ENCODE data around the gene SYTL3.

SYTL3 gene

DNA sequence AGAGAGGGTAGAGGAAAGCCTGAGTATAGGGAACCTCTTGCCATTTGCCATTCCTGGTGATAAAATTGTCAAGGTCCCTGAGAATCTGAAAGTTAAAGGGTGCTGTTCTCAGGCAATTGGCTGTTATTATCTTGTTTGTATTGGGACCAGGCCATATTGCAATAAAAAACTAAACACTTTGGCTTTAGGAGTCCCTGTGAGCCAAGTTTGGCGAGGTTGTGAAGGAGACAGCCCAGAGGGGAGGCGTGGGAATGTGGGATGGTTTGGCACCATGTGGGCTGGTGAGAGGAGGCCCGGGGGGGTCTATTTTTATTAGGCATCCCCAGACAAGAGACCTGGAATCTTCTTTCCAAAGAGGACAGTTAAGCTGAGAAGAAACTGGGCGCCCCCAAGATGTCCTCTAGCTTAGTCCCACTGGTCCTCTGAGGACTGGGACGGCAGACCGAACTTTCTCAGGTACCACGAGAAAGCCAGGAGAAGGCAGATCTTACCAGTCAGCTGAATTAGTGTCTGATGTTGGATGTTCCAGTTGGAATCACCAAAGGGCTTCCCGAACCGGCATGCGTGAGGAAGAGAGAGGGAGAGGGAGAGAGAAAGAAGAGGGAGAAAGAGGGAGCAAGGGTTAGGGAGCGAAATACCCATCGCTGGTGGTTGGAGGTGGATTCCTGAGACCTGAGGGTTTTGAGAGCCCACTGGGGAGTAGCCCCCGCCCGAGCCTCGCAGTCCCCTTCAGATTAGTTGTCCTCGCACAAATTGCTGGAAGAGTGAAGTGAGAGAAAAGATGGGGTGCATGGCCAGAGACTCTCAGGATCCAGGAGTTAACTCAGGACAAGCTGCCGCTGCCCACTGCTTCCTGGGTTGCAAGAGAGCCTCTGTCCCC, 29.7 kb upstream of the SYTL3 start:
- TF ChIP-seq, protein P1, sequence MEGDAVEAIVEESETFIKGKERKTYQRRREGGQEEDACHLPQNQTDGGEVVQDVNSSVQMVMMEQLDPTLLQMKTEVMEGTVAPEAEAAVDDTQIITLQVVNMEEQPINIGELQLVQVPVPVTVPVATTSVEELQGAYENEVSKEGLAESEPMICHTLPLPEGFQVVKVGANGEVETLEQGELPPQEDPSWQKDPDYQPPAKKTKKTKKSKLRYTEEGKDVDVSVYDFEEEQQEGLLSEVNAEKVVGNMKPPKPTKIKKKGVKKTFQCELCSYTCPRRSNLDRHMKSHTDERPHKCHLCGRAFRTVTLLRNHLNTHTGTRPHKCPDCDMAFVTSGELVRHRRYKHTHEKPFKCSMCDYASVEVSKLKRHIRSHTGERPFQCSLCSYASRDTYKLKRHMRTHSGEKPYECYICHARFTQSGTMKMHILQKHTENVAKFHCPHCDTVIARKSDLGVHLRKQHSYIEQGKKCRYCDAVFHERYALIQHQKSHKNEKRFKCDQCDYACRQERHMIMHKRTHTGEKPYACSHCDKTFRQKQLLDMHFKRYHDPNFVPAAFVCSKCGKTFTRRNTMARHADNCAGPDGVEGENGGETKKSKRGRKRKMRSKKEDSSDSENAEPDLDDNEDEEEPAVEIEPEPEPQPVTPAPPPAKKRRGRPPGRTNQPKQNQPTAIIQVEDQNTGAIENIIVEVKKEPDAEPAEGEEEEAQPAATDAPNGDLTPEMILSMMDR (conservative IDR thresholded peaks at IDR 0.05) = no peak
- no peak overlapping the region for H3K27ac ChIP-seq

DNA sequence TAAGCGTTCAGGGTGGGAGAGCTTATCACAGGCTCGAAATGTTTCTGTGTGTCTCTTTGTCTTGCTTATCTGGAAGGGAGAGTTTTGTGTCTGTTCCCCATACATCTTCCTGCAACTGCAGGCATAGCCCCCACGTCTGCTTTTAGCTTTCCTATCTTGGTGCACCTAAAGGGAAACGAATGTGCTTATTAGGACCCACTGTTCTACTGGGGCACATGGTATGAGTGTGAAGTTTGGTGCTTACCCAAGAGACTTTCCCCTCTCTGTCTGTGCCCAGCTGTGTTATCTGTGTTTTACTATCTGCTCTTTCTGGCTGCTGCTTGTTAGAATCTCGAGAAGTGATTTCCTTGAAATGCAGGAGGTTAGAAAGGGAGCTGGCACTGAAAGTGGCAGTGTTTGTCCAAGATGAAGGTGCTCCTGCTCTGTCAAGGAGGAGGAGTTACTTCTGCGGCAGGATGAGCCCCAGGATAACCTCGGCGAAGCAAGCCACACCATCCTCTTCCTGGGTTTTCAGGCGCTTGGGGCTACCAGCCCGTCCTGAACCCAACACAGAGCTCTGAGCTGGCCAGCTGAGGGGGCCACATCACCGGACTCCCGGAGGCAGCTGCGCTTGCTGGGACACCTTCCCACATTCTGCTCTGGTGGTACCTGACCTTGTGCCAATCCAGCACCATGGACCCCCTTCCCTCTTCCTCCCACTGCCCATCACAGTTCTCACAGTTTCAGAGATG, 28.7 kb upstream of the SYTL3 start:
- TF ChIP-seq, protein P1 (conservative IDR thresholded peaks at IDR 0.05) = no peak

DNA sequence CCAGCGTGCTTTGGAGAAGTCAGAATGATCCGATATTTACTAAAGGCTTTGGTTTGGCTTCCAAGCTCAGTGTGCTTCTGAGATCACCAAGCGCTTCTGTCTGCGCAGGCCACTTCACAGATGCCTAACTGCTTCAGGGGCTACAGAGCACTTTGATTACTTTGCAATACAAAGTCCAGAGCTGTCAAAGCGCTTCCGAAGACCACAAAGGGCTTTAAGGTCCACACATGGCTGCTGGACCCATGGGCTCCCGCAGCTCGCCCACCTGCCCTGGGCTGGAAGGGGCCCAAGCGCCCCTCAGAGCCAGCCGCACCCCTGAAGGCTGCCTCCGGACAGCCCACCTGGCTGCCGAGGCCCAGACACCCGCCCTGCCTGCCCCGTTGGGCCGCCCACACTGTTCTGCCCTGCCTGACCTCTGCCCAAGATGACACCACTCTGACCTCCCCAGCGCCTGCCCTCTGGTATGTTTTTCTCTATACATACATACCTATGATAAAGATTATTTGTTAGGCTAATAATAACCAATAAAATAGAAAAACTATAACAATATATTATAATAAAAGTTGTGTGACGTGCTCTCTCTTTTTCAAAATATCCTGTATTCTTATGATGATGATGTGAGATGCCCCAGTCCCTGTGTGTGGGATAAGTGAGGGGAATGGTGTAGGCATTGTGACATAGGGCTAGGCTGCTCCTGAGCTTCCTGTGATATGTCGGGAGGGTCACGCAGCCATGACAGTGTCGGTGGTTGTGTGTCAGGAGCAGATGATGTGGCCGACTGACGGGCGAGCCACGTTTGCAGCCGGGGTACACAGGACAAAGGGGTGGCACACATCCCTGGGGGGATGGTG, 27.9 kb upstream of the SYTL3 start:
- TF ChIP-seq, protein P1 (conservative IDR thresholded peaks at IDR 0.05) = no peak
- no peak overlapping the region for H3K27ac ChIP-seq

More for the DNA sequence above, 28.7 kb upstream of the SYTL3 start:
- H3K27ac ChIP-seq = no peak overlapping the region

DNA sequence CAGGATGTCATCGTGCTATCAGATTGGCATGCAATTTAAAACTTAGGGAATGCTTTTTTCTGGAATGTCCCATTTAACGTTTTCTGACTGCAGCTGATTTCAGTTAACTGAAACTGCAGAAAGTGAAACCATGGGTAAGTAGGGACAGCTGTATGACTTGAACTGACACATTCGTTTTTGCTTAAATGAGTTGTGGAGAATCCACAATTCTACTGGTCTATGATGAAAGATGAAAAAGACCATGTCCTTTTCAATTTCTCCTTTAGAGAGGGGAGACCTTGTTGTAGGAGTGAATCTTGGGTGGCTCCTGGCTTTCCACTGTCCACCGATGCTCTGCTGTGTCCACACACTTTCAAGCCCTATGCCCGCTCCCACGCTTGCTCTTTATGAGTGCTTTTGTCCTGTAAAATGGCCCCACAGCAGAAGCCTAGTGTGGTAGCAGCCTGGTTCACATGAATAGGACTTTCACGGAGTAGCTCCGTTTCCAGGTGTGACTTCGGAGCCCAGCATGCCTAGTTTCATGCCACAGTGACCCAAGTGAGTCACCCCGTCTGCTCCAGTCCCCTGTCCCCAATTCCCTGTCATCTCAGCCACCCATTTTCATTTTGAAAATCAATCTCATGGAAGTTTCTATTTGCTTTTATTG, 27.2 kb upstream of the SYTL3 start:
- TF ChIP-seq, protein P1 (conservative IDR thresholded peaks at IDR 0.05) = no peak
- no peak overlapping the region for H3K27ac ChIP-seq

DNA sequence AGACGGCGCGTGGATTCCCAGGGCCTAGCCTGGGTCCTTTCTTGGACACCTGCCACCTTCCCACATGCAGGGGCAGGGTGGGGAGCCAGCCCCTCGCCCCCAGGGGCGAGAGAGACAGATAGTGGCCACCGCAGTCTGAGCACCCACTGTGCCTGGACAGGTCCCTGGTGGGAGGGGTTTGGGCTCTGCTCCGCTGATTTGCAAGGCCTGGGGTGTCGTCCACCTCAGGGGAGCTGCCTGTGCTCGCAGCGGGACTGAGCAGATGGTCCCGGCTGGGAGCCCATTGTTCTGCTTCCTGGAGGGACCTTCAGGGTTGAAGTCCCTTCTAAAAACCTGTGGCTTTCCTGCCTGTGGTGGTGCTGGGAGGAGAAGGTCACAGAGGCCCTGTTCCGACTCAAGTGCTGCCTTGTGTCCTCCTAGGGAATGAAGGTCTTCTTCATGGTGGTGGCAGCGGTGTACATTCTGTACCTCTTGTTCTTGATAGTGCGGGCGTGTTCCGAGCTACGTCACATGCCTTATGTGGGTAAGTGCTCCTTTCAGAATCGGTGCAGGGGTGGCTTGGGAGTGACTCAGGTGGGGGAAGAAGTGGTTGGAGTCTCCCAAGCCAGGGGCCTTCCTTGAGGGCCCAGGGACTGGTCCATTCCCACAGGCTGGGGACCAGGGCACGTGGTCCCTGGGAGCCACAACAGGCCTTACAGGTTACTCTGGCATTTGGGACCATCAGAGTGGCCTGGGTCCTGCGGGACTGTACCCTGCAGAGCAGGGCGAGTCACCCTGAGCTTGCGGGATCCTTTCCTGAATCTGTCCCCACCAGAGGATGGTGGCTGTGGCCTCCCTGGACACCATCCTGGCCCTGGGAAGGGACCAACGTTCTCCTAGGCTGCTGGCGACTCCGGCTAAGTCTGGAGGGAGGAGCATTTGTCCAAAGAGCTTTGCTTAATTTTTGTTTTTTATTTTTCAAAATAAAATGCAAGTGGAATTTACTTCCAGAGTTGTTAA, 24.9 kb upstream of the SYTL3 start:
- peak overlapping the region; percentile 18; the same call in 1 of the 2 replicates for H3K27ac ChIP-seq

More for the DNA sequence above, 24.9 kb upstream of the SYTL3 start:
- TF ChIP-seq, protein P1 (conservative IDR thresholded peaks at IDR 0.05) = no peak
